Adrenal gland (tissue), 12 donors: ENCODE results near the gene FCN2. TPM values are rescaled to one million over a fixed set of nuclear protein-coding genes. Genes with fewer than 3 reads are reported as not detected.
A peak's percentile ranks its signal among the peaks of the same experiment; 100 is the strongest.

Experiments used
- DNase-seq, 7 donors: peaks; one replicate each; pipeline ENCODE4 v3.0.0-alpha.2; 2019 to 2020
- H3K27ac ChIP-seq, 5 donors: fragments of 200-600 bp; sonication (generic) in 4 of 5; 1 replicate in 3 of 5; 2 replicates in 2 of 5; pipeline versions ENCODE4 v1.5.1 to v1.8.0; 2016 to 2020; ENCODE audit warnings: mild to moderate bottlenecking in 1 of 5
- H3K27me3 ChIP-seq: fragments of 200-600 bp; 2 replicates; pipeline ENCODE4 v1.8.0; 2021
- H3K36me3 ChIP-seq, 2 donors: fragments of 200-600 bp; replicated peaks in 1 of 2; 1 replicate in 1 of 2; 2 replicates in 1 of 2; pipeline versions ENCODE4 v1.5.1 to v1.8.0; 2018 to 2022
- H3K4me1 ChIP-seq, 2 donors: fragments of 200-600 bp; replicated peaks in 1 of 2; 1 replicate in 1 of 2; 2 replicates in 1 of 2; pipeline versions ENCODE4 v1.5.1 to v1.8.0; 2018 to 2021
- H3K4me3 ChIP-seq, 4 donors: fragments of 200-600 bp; sonication (generic) in 3 of 4; one replicate each; pipeline ENCODE4 v1.5.1; 2016 to 2018
- H3K9me3 ChIP-seq, 3 donors: fragments of 200-600 bp; sonication (generic) in 1 of 3; replicated peaks in 1 of 3; 1 replicate in 2 of 3; 2 replicates in 1 of 3; pipeline versions ENCODE4 v1.5.1 to v1.8.0; 2016 to 2021
- POLR2A ChIP-seq, 2 donors: fragments of 450-650 bp; IDR thresholded peaks; one replicate each; pipeline ENCODE4 v1.6.1; 2017; ENCODE audit warnings: antibody characterized with exemption in 2 of 2, mild to moderate bottlenecking in 2 of 2, moderate library complexity in 1 of 2
- WGBS, 4 donors: extraction: QIAGEN DNeasy Blood & Tissue Kit in 2 of 4; methylation state at CpG; one replicate each; pipeline versions ENCODE4 v1.1.5 to v1.1.7; 2013 to 2017; 5-methylcytosine and 5-hydroxymethylcytosine counted together
- intact Hi-C, 2 donors: fragments of 100-400 bp; cut with DNase I; formaldehyde crosslinking; loops; one replicate each; pipeline versions ENCODE4 v1.14.1 to v1.15.0; 2022 to 2023
- polyA plus RNA-seq, 3 donors: library from polyadenylated mRNA; stranded (reverse); fragments of 200-250 nt in 2 of 3; fragments of 350-450 nt in 1 of 3; fragmentation: Illumina TruSeq in 1 of 3; extraction: RNeasy Lipid Tissue Mini Kit (QIAGEN cat#74804) in 1 of 3; gene quantifications; one replicate each; pipeline ENCODE4 v1.2.3, GENCODE V29; 2013 to 2014
- total RNA-seq, 9 donors: library from RNA; depleted of rRNA in 4 of 9; stranded (reverse); fragments of >200 nt in 4 of 9; fragments of 120-200 nt in 1 of 9; fragmentation: NEBNext Ultra II Directional in 1 of 9; extraction: Animal tissue kit (Norgen Biotek cat#: 25700) in 1 of 9; gene quantifications; one replicate each; pipeline versions ENCODE4 v1.1.0 to v1.2.4, GENCODE V29; 2013 to 2023
- TF ChIP-seq, protein P1 (sequence below), 6 experiments: fragments of 450-650 bp in 4 of 6; fragments of 200-600 bp in 2 of 6; sonication (generic) in 1 of 6; IDR thresholded peaks; 1 replicate in 5 of 6; 2 replicates in 1 of 6; pipeline versions ENCODE4 v1.5.1 to v1.8.0; 2016 to 2021; ENCODE audit warnings: antibody characterized with exemption in 6 of 6, mild to moderate bottlenecking in 2 of 6, moderate library complexity in 1 of 6
- donor health status: healthy with polysubstance abuse.
- donor health status: Bipolar disorder and iron deficiency.
- donor health status: DM: yes; HTN: yes; CAD: no.
- donor health status: DM: no; HTN: no; CAD: no.
- donor health status: DM: no; HTN: no; CAD: no.
- donor health status: DM: yes; HTN: yes; CAD: no.

Gene FCN2
- total and polyA plus RNA-seq, 12 donors: 6.7 to 99.6 (median 31.2) TPM

DNA sequence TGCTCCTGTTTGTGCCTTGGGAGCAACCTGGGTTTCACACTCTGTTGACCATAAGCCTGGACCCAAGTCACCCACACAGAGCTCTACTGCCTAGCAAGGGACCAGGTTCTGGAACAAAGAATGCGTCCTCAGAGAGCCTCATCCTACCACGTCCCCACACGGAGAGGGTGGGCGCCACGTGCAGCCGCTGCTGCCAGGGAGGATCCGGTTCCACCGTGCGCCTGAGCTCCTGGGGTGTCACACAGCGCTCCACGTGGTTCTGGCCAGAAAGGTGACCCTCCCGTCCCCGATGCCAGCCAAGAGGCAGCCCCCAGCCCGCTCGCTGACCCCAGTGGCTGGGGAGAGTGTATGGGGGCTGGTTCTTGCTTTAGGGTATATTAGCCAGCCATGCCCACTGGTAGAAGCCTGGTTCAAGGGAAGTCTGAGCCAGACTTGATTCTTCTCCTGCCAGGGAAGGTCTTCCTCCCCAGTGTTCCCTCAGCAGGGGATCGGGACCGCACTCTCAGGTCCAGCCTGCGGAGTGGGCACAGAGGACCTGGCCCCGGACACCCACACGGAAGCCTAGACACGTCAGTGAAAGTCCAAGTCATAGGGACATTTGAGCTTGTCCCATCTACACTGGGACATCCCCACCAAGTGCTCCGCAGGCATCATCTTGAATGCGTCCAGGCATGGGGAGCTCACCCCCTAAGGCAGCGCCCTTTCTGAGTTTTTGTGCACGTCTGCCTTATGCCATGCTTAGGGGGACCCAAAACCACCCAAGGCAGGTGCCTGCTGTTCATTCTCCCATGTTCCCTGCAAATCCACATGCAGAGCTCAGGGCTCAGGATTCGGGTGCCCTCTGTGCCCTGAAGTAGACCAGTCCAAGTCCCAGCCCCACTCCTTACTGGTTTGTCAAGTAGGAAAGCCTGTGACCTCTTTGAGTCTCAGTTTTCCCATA lies 34.7 kb downstream of the FCN2 start:
- H3K27ac ChIP-seq: no peak overlapping the region
- intact Hi-C loops: no loop called here
- TF ChIP-seq, protein P1, sequence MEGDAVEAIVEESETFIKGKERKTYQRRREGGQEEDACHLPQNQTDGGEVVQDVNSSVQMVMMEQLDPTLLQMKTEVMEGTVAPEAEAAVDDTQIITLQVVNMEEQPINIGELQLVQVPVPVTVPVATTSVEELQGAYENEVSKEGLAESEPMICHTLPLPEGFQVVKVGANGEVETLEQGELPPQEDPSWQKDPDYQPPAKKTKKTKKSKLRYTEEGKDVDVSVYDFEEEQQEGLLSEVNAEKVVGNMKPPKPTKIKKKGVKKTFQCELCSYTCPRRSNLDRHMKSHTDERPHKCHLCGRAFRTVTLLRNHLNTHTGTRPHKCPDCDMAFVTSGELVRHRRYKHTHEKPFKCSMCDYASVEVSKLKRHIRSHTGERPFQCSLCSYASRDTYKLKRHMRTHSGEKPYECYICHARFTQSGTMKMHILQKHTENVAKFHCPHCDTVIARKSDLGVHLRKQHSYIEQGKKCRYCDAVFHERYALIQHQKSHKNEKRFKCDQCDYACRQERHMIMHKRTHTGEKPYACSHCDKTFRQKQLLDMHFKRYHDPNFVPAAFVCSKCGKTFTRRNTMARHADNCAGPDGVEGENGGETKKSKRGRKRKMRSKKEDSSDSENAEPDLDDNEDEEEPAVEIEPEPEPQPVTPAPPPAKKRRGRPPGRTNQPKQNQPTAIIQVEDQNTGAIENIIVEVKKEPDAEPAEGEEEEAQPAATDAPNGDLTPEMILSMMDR (IDR thresholded peaks at IDR 0.05): no peak
- no peak for TF ChIP-seq POLR2A (IDR thresholded peaks at IDR 0.05)
- no peaks in the 10 kb centered on the region for H3K36me3 ChIP-seq
- H3K27me3 ChIP-seq: no peaks in the 10 kb centered on the region
- no peak overlapping the region for H3K4me3 ChIP-seq
- DNase-seq: peak in 2 of 7 donors; percentile 3 to 17
- WGBS, 4 donors: 81 to 94% (median 90%) methylated on average over 4 to 26 of the region's 26 CpGs
- H3K9me3 ChIP-seq: peaks cover 0 to 9% (median 0%) of the 10 kb centered on the region in 3 donors
- H3K4me1 ChIP-seq: no peaks in the 10 kb centered on the region

DNA sequence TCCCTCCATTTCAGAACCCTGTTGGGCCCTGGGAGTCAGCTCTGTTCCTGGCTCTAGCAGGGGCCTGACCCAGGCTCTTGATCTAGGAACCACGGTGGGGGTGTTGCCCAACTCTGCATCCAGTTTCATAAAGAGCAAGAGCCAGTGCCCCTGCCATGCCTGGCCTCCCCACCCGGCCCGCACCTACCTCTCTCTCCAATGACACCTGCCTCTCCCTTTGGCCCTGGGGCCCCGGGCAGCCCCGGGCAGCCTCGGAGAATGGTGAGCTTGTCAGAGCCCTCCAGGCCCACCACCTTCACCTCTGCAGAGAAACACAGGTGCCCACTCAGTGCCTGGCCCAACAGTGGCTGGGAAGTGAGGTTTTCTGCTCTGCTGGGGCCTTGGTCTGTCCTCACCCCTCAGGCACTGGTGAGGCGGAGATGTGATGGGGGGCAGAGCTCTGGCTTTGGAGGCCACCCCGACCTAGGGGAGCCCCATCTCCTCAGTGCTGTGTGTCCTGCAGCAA lies 35.6 kb downstream of the FCN2 start:
- no peak overlapping the region for H3K27ac ChIP-seq
- H3K4me1 ChIP-seq: no peaks in the 10 kb centered on the region
- DNase-seq: peak in 3 of 7 donors; percentile 6 to 35 (median 8)
- 82 to 90% (median 85%) methylated on average over 6 to 8 of the region's 8 CpGs for WGBS, 4 donors
- peaks cover 0 to 9% (median 0%) of the 10 kb centered on the region in 3 donors for H3K9me3 ChIP-seq
- intact Hi-C loops: no loop called here
- no peak for TF ChIP-seq POLR2A (IDR thresholded peaks at IDR 0.05)
- TF ChIP-seq, protein P1 (IDR thresholded peaks at IDR 0.05): no peak
- H3K4me3 ChIP-seq: no peak overlapping the region
- H3K36me3 ChIP-seq: no peaks in the 10 kb centered on the region
- no peaks in the 10 kb centered on the region for H3K27me3 ChIP-seq

DNA sequence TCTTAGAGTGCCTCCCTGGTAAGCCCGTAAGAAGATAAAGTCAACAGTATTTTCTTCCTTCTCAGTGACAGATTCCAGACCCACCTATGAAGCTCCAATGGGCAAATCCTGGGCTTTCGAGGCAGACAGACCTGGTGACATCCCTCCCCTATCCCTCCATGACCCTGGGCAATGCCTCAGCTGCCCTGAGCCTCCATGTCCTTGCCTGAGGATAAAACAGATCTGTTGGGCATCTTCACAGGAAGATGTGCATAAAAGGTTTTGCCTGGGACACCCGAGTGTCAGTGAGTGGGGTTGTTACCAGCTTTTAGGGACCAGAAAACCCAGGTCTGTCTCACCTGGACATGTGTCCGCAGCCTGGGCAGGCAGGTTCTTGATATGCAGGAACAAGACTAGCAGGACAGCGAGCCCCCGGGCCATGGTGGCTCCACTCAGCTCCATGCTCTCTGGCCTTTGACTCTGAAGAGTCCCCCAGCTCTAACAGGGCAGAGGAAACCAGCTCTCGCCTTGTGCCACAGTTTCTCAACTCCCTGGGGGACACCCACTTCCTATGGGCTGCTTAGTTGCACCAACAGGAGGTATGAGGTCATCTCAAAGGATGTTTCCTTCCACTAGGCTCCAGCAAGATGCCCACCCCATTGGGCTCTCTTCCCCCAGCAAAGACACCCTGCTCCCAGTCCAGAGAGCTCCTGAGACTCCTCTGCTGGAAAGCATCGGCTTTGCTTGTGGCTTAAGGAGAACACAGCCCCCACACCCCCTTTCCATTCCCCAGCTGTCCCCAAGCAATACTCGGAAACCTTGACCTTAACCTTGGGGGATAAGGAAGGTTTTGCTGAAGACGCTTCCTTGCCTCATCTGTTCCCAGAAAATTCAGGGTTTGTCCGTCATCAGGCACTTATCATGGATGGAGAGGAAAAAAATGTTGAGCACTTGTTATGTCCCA lies 37.1 kb downstream of the FCN2 start, which contains the start of gene FCN1:
Gene FCN1, minus strand, starts transcription at position 482 of the 943 bp plus-strand sequence. Its CDS starts 41 bp downstream, at position 441.
- intact Hi-C loops: no loop called here
- no peaks in the 10 kb centered on the region for H3K4me1 ChIP-seq
- no peaks in the 10 kb centered on the region for H3K36me3 ChIP-seq
- WGBS, 4 donors: 68 to 89% (median 77%) methylated on average over 5 to 11 of the region's 11 CpGs
- peak in 3 of 7 donors; percentile 10 to 41 (median 12) for DNase-seq
- TF ChIP-seq POLR2A (IDR thresholded peaks at IDR 0.05): no peak
- TF ChIP-seq, protein P1 (IDR thresholded peaks at IDR 0.05): no peak
- no peak within 1 kb of the TSS for H3K27ac ChIP-seq
- no peak within 1 kb of the TSS for H3K4me3 ChIP-seq
- H3K9me3 ChIP-seq: peaks cover 0 to 9% (median 0%) of the 10 kb centered on the region in 3 donors
- H3K27me3 ChIP-seq: no peaks in the 10 kb centered on the region
